GM12864 (cell line): ENCODE data around the gene LDHB.
"Not testable (repeated sequence)": the region's sequence is repeated elsewhere in the genome, so short reads cannot be mapped to it uniquely, and the experiment has no call there.

ENCODE experiments used
- DNase-seq: peaks from one replicate; pipeline ENCODE4 v3.0.0-alpha.2; 2011; ENCODE audit warnings: low read depth
- H3K4me3 ChIP-seq: 2 replicates; pipeline ENCODE4 v1.5.1; 2011; ENCODE audit warnings: mild to moderate bottlenecking, low read depth, low read length, control low read depth
- CTCF ChIP-seq: IDR thresholded peaks from 2 replicates; pipeline ENCODE4 v1.5.1; 2011; ENCODE audit warnings: low read depth, mild to moderate bottlenecking, moderate library complexity, low read length, control low read depth, inconsistent platforms; ENCODE audit errors: missing control alignments

LDHB gene

GRCh38 chr12:21662122-21662792, 4.6 kb upstream of the LDHB start:
- no peak for DNase-seq
- TF ChIP-seq CTCF: no peak
- H3K4me3 ChIP-seq: no peak overlapping the region

GRCh38 chr12:21661396-21662093, 3.9 kb upstream of the LDHB start:
- not testable (repeated sequence) for H3K4me3 ChIP-seq, DNase-seq

GRCh38 chr12:21659383-21659782, 1.7 kb upstream of the LDHB start:
- H3K4me3 ChIP-seq: no peak overlapping the region
- no peak for DNase-seq
- TF ChIP-seq CTCF: peak; percentile 25

- peak; percentile 12 for DNase-seq
- TF ChIP-seq CTCF: no peak
- peak overlapping the region; percentile 86 for H3K4me3 ChIP-seq
Observed at GRCh38 chr12:21656905-21657325, 727 bp downstream of the LDHB start.

GRCh38 chr12:21655591-21655990, 2.1 kb downstream of the LDHB start:
- peak overlapping the region; percentile 86; the same call in 1 of the 2 replicates for H3K4me3 ChIP-seq
- no peak for DNase-seq
- no peak for TF ChIP-seq CTCF

- no peak for TF ChIP-seq CTCF
- H3K4me3 ChIP-seq: no peak overlapping the region
- no peak for DNase-seq
Observed at GRCh38 chr12:21651821-21652220, 5.8 kb downstream of the LDHB start.

- DNase-seq: no peak
- no peak overlapping the region for H3K4me3 ChIP-seq
Observed at GRCh38 chr12:21650997-21651396, 6.6 kb downstream of the LDHB start.

More at GRCh38 chr12:21650997-21651396, 6.6 kb downstream of the LDHB start:
- TF ChIP-seq CTCF: no peak
